ENCODE results near the gene FBLN5.

DNA sequence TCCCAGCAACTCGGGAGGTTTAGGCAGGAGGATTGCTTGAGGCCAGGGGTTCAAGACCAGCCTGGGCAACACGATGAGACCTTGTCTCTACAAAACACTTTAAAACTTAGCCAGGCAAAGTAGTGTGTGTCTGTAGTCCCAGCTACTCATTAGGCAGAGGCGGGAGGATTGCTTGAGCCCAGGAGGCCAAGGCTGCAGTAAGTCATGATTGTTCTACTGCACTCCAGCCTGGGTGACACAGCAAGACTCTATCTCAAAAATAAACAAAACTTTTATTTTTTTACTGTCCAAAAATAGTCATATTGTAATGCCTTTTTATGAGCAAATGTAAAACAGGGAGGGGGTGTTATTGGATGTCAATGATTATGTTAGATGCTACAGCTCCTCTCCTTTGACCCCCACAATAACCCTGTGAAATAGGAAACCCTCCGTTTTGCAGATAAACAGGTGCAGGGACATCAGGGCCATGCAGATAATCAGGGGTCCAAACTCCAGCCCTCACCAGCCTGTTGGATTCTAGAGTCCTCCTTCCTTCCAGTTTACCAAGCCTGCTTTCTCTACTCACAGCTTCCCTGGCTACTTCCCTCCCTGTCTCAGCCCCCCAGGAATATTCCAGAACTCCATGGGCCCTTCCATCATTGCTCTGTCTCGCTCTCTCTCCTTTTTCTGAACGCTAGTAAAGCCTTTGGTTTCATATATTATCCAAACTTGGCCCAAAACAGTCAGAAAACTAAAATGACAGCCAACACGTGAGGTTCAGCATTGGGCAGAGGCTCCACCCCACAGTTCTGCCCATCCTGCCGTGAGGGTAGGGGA is 5.9 kb upstream of the FBLN5 start:
- TF ChIP-seq, protein P1, sequence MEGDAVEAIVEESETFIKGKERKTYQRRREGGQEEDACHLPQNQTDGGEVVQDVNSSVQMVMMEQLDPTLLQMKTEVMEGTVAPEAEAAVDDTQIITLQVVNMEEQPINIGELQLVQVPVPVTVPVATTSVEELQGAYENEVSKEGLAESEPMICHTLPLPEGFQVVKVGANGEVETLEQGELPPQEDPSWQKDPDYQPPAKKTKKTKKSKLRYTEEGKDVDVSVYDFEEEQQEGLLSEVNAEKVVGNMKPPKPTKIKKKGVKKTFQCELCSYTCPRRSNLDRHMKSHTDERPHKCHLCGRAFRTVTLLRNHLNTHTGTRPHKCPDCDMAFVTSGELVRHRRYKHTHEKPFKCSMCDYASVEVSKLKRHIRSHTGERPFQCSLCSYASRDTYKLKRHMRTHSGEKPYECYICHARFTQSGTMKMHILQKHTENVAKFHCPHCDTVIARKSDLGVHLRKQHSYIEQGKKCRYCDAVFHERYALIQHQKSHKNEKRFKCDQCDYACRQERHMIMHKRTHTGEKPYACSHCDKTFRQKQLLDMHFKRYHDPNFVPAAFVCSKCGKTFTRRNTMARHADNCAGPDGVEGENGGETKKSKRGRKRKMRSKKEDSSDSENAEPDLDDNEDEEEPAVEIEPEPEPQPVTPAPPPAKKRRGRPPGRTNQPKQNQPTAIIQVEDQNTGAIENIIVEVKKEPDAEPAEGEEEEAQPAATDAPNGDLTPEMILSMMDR (conservative IDR thresholded peaks at IDR 0.05 in 1 of 2, IDR thresholded peaks at IDR 0.05 in 1 of 2; ENCODE audit: low read depth in 1 of 2, low read length in 2 of 2): no peak
- no peak for TF ChIP-seq EZH2 (IDR thresholded peaks at IDR 0.05; ENCODE audit: low read length, missing control alignments)

All from fibroblast of lung (primary cell).